Stimulated activated CD4-positive, alpha-beta T cell treated with anti-CD3 and anti-CD28 coated beads, Interleukin-2, amount 100 ng/mL, for 4 hours (primary cell): ENCODE results near the gene PAK1.

Experiments
- DNase-seq: peaks from one replicate; pipeline ENCODE4 v3.0.0-alpha.2; 2020; ENCODE audit warnings: low read depth

Gene PAK1

GRCh38 chr11:77435972-77436371 lies 37.9 kb downstream of the PAK1 start:
- no peak for DNase-seq

- DNase-seq = no peak
Measured at GRCh38 chr11:77431813-77432212, 42.1 kb downstream of the PAK1 start.

- no peak for DNase-seq
Measured at GRCh38 chr11:77428598-77428997, 45.3 kb downstream of the PAK1 start.

GRCh38 chr11:77425346-77425745 lies 48.5 kb downstream of the PAK1 start:
- no peak for DNase-seq

- no peak for DNase-seq
Measured at GRCh38 chr11:77424644-77425043, 49.2 kb downstream of the PAK1 start.

- DNase-seq = no peak
Measured at GRCh38 chr11:77423624-77424023, 50.3 kb downstream of the PAK1 start.

GRCh38 chr11:77422687-77423086 lies 51.2 kb downstream of the PAK1 start:
- no peak for DNase-seq

GRCh38 chr11:77421041-77421723 lies 52.7 kb downstream of the PAK1 start:
- no peak for DNase-seq

- no peak for DNase-seq
Measured at GRCh38 chr11:77418971-77419597, 54.8 kb downstream of the PAK1 start.

GRCh38 chr11:77418155-77418970 lies 55.5 kb downstream of the PAK1 start:
- DNase-seq = no peak

- DNase-seq = no peak
Measured at GRCh38 chr11:77416357-77416756, 57.5 kb downstream of the PAK1 start.

- DNase-seq = no peak
Measured at GRCh38 chr11:77413850-77414460, 59.9 kb downstream of the PAK1 start.

- DNase-seq = no peak
Measured at GRCh38 chr11:77412814-77413213, 61.1 kb downstream of the PAK1 start.

GRCh38 chr11:77411717-77412441 lies 62.0 kb downstream of the PAK1 start:
- peak; percentile 66 for DNase-seq

GRCh38 chr11:77411137-77411707 lies 62.7 kb downstream of the PAK1 start:
- DNase-seq = no peak

GRCh38 chr11:77410076-77410827 lies 63.6 kb downstream of the PAK1 start:
- DNase-seq = no peak

GRCh38 chr11:77409046-77409445 lies 64.8 kb downstream of the PAK1 start:
- no peak for DNase-seq

GRCh38 chr11:77407613-77408012 lies 66.3 kb downstream of the PAK1 start:
- no peak for DNase-seq

- DNase-seq = no peak
Measured at GRCh38 chr11:77406396-77406795, 67.5 kb downstream of the PAK1 start.

- no peak for DNase-seq
Measured at GRCh38 chr11:77403211-77403610, 70.7 kb downstream of the PAK1 start.

GRCh38 chr11:77402218-77402556 lies 71.7 kb downstream of the PAK1 start:
- no peak for DNase-seq
